ENCODE data around the gene AAK1. TPM values are rescaled to one million over a fixed set of nuclear protein-coding genes. Genes with fewer than 3 reads are reported as not detected.
"Not testable (repeated sequence)": the region's sequence is repeated elsewhere in the genome, so short reads cannot be mapped to it uniquely, and the experiment has no call there.

The AAK1 gene
- total RNA-seq, 2 experiments from 2014 or later, result 114 to 115 TPM

DNA sequence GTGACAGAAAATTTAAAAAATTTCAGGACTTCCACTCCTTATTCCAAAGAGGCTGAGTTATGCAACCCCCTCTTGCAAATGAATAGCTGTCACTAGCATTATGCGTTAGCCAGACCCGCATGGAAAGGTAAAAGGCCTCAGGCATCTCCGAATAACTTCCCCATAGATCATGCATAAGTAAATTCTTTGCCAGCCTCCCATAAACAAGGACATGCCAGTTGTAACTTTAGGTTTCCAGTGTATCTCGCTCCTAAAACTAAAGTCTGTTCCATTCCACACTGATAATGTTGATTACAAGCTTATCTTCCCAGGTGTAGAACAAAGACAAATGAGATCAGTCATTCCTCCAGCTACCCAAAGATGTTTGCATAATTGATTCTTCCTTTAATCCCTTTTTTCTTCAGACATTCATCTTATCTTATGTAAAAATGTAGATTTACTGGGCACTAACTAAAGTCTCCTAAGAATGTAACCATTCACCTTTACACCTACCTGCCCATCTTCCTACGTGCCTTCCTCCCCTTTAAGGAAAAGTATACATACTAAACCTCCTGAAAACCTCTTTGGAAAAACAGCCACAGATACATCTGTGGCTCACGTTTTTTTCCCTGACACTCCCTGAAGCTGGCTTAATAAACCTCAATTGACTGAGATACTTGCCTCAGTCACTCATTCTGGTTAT, 192.7 kb downstream of the AAK1 start:
- no peak overlapping the region for H3K4me3 Mint-ChIP-seq
- TF ChIP-seq, protein P1, sequence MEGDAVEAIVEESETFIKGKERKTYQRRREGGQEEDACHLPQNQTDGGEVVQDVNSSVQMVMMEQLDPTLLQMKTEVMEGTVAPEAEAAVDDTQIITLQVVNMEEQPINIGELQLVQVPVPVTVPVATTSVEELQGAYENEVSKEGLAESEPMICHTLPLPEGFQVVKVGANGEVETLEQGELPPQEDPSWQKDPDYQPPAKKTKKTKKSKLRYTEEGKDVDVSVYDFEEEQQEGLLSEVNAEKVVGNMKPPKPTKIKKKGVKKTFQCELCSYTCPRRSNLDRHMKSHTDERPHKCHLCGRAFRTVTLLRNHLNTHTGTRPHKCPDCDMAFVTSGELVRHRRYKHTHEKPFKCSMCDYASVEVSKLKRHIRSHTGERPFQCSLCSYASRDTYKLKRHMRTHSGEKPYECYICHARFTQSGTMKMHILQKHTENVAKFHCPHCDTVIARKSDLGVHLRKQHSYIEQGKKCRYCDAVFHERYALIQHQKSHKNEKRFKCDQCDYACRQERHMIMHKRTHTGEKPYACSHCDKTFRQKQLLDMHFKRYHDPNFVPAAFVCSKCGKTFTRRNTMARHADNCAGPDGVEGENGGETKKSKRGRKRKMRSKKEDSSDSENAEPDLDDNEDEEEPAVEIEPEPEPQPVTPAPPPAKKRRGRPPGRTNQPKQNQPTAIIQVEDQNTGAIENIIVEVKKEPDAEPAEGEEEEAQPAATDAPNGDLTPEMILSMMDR (IDR thresholded peaks at IDR 0.05), result no peak
- peaks cover 30% of the 10 kb centered on the region for H3K4me1 Mint-ChIP-seq (ENCODE audit: low read depth)
- intact Hi-C loops (cut with micrococcal nuclease), result no loop called here
- CTCF ChIA-PET, result interaction anchor here (0.9 kb wide), 1 partner anchor 274 kb away, joined by 3 read pairs; no protein-coding TSS in a partner anchor
- H3K9me3 Mint-ChIP-seq, result no peaks in the 10 kb centered on the region
- ATAC-seq, result no peak
- POLR2A ChIA-PET, result interaction anchor here (1.2 kb wide), 1 partner anchor 13 kb away, joined by 7 read pairs; the partner anchor contains the start of gene NFU1
- H3K36me3 Mint-ChIP-seq (ENCODE audit: low read depth), result no peaks in the 10 kb centered on the region
- H3K27me3 Mint-ChIP-seq, result no peaks in the 10 kb centered on the region
- DNase-seq, result no peak
- H3K27ac Mint-ChIP-seq, result no peak overlapping the region

DNA sequence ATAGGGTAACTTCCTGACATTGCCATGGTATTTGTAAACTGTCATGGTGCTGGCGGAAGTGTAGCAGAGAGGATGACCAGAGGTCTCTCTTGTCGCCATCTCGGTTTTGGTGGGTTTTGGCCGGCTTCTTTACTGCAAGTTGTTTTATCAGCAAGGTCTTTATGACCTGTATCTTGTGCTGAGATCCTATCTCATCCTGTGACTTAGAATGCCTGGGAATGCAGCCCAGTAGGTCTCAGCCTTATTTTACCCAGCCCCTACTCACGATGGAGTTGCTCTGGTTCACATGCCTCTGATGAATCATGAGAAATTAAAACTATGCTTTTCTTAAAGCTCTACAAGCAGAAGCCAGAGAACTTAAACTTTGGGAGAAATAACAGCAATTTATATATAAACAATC, 193.6 kb downstream of the AAK1 start:
- TF ChIP-seq, protein P1 (IDR thresholded peaks at IDR 0.05), result no peak
- Mint-ChIP-seq H3K4me3 (no peak overlapping the region), H3K4me1 (ENCODE audit: low read depth) (peaks cover 22% of the 10 kb centered on the region), H3K9me3 (no peaks in the 10 kb centered on the region), H3K27ac (no peak overlapping the region), H3K36me3 (ENCODE audit: low read depth) (no peaks in the 10 kb centered on the region), H3K27me3 (no peaks in the 10 kb centered on the region)
- ChIA-PET CTCF (no interaction called here), POLR2A (interaction anchor here (1.2 kb wide), 1 partner anchor 12 kb away, joined by 7 read pairs; the partner anchor contains the start of gene NFU1)
- intact Hi-C loops (cut with micrococcal nuclease), result no loop called here
- DNase-seq (no peak), ATAC-seq (no peak)

DNA sequence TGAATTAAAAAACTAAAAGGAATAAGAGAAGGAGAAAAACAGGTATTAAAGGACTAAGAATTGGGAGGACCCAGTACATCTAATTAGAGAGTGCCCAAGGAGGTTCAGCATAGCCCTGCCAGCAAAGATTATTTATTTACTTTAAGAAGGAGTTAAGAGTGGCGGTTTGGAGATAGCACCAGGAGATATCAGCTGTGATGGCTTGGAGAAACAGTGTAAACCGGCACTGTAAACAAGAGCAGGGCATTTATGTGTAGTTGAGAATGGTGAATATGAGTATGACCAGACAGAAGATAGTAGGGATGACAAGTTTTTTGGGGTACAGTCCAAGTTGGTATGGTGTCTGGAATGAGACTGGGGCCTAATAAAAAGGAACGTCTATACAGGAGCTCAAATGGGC, 199.9 kb downstream of the AAK1 start:
- H3K36me3 Mint-ChIP-seq (ENCODE audit: low read depth); ATAC-seq; H3K27me3 Mint-ChIP-seq; H3K27ac Mint-ChIP-seq; H3K4me1 Mint-ChIP-seq (ENCODE audit: low read depth); DNase-seq; intact Hi-C loops (cut with micrococcal nuclease); H3K4me3 Mint-ChIP-seq; H3K9me3 Mint-ChIP-seq; POLR2A ChIA-PET: not testable (repeated sequence)
- CTCF ChIA-PET, result interaction anchor here (0.6 kb wide), 1 partner anchor 71 kb away, joined by 4 read pairs; no protein-coding TSS in a partner anchor

DNA sequence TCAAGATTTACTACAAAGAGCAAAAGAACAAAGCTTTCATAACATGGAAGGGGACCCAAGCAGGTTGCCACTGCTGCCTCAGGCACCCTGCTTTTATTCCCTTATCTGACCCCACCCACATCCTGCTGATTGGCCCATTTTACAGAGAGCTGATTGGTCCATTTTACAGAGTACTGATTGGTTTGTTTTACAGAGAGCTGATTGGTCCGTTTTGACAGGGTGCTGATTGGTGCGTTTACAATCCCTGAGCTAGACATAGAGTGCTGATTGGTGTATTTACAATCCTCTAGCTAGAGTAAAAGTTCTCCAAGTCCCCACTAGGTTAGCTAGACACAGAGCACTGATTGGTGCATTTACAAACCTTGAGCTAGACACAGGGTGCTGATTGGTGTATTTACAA, 204.0 kb downstream of the AAK1 start:
- intact Hi-C loops (cut with micrococcal nuclease); H3K9me3 Mint-ChIP-seq; H3K4me3 Mint-ChIP-seq; ATAC-seq; H3K27me3 Mint-ChIP-seq: not testable (repeated sequence)
- peak; percentile 29 for DNase-seq
- Mint-ChIP-seq H3K4me1 (ENCODE audit: low read depth) (peaks cover 25% of the 10 kb centered on the region), H3K27ac (peak overlapping the region; percentile 32), H3K36me3 (ENCODE audit: low read depth) (peaks cover 14% of the 10 kb centered on the region)
- ChIA-PET POLR2A (interaction anchor here (0.6 to 0.9 kb wide), 2 partner anchors 202 to 206 kb away, joined by 3 read pairs; no protein-coding TSS in a partner anchor), CTCF (interaction anchor here (1.3 to 1.6 kb wide), 2 partner anchors 13 to 54 kb away, joined by 3 to 4 read pairs; no protein-coding TSS in a partner anchor)

DNA sequence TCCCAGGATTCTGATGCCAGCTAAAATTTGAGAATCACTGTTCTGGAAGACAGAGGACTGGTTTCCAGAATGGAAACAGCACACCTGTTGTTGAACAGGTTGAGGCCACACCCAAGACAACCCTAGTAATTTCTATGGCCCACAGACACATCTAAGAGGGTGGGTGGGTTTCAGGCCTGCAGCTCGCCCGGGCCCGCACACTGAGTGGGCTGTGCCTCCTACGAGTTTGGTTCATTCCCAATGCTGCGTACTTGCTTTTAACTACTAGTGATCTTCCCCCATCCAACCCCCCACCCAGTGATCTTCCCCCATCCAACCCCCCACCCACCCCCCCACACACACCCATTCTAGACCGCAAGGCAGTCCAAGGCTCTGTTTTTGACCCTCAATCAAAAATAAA, 205.0 kb downstream of the AAK1 start:
- peaks cover 10% of the 10 kb centered on the region for H3K9me3 Mint-ChIP-seq
- ChIA-PET POLR2A (interaction anchor here (1.7 to 2.5 kb wide), 3 partner anchors 16 to 52 kb away, joined by 7 to 25 read pairs (median 7); no protein-coding TSS in a partner anchor), CTCF (interaction anchor here (1.6 to 2.0 kb wide), 3 partner anchors 14 to 286 kb away, joined by 3 to 8 read pairs (median 4); no protein-coding TSS in a partner anchor)
- no peaks in the 10 kb centered on the region for H3K27me3 Mint-ChIP-seq
- intact Hi-C loops (cut with micrococcal nuclease), result no loop called here
- ATAC-seq, result no peak
- TF ChIP-seq, protein P1 (IDR thresholded peaks at IDR 0.05), result no peak
- H3K4me1 Mint-ChIP-seq (ENCODE audit: low read depth), result peaks cover 28% of the 10 kb centered on the region
- H3K4me3 Mint-ChIP-seq, result peak overlapping the region; percentile 27
- peak overlapping the region; percentile 93 for H3K27ac Mint-ChIP-seq
- peaks cover 14% of the 10 kb centered on the region for H3K36me3 Mint-ChIP-seq (ENCODE audit: low read depth)
- no peak for DNase-seq

DNA sequence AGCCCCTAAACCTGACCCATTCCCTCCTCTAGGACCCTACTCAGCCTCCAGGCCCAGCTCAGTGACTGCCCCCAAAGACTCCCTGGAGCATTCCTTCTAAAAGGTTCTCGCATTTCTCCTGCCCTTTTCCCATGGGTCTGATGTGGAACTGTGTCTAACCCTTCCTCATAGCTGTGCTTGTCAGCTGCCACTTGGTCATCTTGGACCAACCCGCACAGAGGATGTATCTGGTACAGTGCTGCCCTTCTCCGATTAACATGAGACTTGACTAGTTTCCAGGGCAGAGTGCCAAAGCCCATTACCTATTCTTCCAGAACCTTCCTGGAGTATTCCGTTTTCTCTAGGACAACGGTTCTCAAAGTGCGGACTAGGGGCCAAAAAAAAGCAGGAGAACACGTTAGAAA, 205.8 kb downstream of the AAK1 start:
- ChIA-PET CTCF (interaction anchor here (0.6 to 3.0 kb wide), 31 partner anchors 9 to 382 kb away, joined by 3 to 13 read pairs (median 4); no protein-coding TSS in a partner anchor), POLR2A (interaction anchor here (0.9 to 2.5 kb wide), 11 partner anchors 9 to 68 kb away, joined by 3 to 25 read pairs (median 4); no protein-coding TSS in a partner anchor)
- Mint-ChIP-seq H3K4me3 (peak overlapping the region; percentile 97), H3K9me3 (peaks cover 10% of the 10 kb centered on the region), H3K4me1 (ENCODE audit: low read depth) (peaks cover 28% of the 10 kb centered on the region), H3K27me3 (no peaks in the 10 kb centered on the region), H3K27ac (peak overlapping the region; percentile 93), H3K36me3 (ENCODE audit: low read depth) (peaks cover 14% of the 10 kb centered on the region)
- TF ChIP-seq, protein P1 (IDR thresholded peaks at IDR 0.05), result no peak
- intact Hi-C loops (cut with micrococcal nuclease), result no loop called here
- ATAC-seq, result peak; percentile 1
- DNase-seq, result peak; percentile 10
